GM18508 (cell line): ENCODE data around the gene ACAA2.

Experiments
- ATAC-seq: cut with Tn5 transposase; IDR thresholded peaks from one replicate; pipeline ENCODE4 v1.9.1; 2021; ENCODE audit warnings: moderate number of reproducible peaks; ENCODE audit not compliant: insufficient read depth, unreplicated experiment

ACAA2 gene

DNA sequence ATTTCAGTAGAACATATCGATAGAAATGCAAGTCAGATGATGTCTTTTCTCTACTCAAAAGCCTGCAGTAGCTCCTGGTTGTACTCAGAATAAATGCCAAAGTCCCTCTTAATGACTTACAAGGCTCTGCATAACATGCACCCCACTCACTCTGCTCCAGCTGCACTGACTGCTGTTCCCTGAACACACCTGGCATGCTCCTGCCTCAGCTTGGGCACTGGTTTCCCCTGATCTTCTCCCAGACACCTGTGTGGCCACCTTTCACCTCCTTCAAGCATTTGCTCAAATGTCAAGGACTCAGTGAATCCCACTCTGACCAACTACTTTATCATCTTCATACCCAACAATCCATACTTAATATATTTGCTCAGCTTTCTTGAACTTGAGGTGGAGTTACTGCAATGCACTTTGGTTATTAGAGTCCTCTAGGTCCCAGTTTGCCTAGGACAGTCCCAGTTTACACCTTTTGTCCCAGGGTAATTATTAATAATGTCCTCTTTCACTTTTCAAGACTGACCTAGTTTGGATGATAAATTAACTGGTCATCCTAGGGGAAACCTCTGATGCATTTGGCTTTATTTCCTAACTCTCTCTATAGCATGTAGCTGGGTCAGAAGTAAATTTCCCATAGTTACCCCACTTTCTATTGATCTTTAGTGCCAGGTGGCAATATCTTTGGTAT, 44.1 kb downstream of the ACAA2 start:
- ATAC-seq, result no peak

- ATAC-seq, result no peak
Observed at GRCh38 chr18:49768051-49768391, 45.3 kb downstream of the ACAA2 start.

DNA sequence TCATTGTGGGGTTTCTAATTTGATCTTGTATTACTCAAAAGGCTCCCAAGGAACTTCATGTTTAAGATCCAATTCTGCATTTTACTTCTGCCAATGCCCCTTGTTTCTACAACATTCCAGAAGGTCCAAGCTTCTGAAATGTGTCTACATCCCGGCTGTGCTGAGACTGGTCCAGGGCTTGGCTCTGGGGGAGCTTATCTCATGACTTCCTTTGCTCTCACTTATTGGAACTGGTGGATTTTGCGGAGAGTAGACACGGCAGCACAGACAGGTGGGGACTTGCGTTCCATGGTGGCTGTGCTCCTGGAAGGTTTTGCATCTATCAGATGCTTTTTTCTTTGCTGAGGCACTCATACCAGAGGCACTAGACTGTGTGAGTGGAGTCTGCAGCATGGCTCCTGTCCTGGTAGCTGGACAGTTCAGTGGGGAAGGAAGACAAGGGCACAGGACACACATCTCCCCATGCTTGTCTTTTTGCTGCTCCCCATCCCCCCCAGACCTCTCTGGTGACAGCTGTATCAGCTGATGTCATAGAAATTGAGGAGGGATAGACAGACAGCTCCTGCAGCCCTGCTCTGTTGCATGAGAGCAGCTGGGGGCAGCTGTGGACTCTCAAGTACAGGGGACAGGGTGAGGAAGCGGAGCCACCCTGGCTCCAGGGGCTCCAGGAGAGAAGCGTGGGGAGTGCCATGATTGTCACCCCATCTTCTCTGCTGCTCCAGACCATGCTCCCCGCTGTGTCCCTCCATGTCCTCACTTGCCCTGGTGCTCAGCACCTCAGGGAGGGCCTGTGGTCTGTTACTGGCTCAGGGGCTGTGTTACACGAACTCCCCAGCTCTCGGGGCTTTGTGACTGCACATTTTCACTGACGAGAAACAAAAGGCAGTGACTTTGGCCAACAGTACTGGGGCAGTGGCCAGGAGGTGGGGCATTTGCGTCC, 46.0 kb downstream of the ACAA2 start:
- ATAC-seq, result no peak

GRCh38 chr18:49766646-49767045, 46.7 kb downstream of the ACAA2 start:
- no peak for ATAC-seq

DNA sequence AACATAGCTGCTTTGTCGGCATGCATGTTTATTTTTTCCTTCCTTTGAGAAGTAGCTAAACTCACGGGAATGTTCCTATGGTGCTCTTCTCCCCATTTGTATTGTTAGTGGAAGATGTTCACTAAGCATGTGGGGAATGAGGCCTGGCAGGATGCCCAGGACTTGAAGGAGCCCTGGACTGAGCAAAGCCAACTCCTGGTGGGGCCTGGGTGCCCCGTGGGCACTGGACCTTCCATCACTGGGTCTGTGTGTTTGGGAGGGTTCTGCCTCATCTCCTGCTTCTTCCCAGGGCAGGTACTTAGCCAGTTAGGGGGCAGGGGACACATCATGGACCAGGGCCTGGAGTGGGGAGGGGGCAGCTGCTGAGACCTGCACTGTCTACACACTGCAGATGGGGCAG, 49.3 kb downstream of the ACAA2 start:
- no peak for ATAC-seq

- ATAC-seq, result no peak
Observed at GRCh38 chr18:49763590-49763989, 49.7 kb downstream of the ACAA2 start.

DNA sequence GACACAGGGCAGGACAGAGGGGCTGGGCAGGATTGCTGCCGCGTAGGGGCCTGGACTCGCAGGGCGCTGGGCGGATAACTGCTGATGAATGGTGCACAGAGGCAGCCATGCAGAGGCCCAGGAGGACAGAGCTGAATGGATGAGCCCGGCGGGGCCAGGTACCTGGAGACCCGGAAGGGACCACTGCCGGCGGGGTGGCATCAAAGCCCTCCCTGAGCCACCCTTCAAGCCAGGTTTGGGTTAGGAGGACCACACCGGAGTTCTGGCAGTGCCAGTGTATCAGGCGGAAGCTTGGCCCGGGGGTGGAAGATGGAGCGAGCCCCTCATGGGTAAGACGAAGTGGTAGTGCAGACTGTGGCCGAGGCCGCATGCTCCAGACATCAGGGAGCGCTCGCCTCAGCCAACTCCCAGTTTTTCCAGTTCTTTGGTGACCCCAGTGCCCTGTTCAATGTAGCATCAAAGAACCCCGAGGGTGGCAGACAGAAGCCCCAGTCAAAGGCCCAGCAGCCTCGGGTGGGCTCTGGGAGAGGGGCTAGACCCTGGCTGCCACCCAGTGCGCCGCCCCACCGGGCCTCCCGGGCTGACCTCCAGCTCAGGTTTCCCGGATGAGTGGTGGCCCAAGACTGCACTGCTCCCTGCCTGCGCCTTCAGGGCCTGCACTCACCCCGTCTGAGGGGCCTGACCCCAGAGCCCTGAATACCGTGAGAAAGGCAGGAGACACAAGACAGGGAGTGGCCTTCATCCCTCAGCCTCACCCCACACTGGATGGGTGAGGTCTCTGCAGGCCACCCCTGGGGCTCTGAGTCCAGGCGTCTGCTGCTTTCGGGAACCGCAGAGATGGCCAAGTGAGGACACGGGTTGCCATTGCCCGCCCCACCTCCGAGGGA, 50.9 kb downstream of the ACAA2 start:
- ATAC-seq, result no peak

GRCh38 chr18:49761771-49762170, 51.6 kb downstream of the ACAA2 start:
- ATAC-seq, result no peak

- no peak for ATAC-seq
Observed at GRCh38 chr18:49758263-49758610, 55.1 kb downstream of the ACAA2 start.

GRCh38 chr18:49757513-49758262, 55.6 kb downstream of the ACAA2 start:
- no peak for ATAC-seq

DNA sequence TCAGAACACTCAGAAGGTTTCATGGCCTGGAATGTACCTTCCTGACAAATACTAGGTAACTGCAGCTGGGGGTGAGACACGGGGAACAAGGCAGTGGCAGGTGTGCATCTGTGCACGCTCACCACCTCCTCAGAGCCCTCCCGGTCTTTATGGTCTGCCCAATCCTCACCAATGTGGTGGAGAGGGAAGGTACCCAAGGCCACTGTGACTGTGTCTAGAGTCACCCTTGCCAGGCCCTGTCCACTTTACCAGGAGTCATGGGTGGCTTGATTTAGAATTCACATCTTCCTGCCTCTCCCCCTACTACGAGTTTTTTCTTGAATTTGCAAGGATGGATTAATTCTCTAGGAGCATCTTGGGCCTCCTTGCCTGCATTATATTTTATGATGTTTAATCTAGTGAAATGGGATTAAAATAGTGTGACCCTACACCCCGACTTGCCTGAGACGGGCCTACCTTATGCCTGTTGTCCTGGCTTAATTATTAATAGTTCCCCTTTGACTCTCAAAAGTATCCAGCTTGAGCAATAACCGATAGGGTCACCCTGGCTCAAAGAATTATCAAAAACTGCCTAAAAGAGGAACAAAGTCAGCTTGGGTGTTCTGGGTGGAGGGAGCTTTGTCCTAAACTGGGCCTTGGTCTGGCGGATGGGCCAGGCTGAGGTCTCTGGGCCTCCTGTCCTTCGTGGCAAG, 56.5 kb downstream of the ACAA2 start:
- no peak for ATAC-seq

GRCh38 chr18:49756135-49756534, 57.2 kb downstream of the ACAA2 start:
- ATAC-seq, result no peak

GRCh38 chr18:49755489-49755888, 57.8 kb downstream of the ACAA2 start:
- no peak for ATAC-seq

GRCh38 chr18:49754866-49755265, 58.5 kb downstream of the ACAA2 start:
- no peak for ATAC-seq

DNA sequence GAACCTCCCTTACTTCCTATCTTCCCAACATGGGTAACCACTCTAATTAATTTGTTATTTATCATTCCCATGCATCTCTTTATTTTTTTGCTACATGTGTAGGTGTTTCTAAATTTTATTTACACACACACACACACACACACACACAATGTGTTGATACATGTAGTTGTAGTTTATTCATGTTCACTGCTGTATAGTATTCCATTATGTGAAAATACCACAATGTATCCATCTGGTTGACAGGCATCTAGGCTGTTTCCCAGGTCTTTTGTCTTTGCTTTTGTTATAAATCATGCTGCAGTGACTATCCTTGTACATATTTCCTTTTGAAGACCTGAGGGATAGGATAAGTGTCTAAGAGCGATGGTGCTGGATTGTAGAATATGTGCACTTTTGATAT, 59.7 kb downstream of the ACAA2 start:
- ATAC-seq, result no peak

DNA sequence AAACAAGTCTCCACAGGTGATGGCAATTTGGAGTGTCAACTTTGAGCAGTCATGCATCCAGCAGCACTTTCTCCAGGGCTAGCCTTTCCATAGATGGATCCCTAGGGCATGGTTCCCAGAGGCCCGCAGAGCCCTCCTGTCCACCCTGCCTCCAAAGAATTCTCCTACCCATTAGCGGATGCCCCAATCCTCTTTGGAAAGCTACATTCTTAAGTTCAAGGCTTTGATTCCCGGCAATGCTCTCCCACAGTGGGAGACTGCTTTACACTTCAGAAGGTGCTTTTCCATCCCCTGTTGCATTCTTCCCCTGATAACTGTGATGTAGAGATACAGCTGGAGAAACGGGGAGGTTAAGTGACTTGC, 61.3 kb downstream of the ACAA2 start:
- ATAC-seq, result no peak

DNA sequence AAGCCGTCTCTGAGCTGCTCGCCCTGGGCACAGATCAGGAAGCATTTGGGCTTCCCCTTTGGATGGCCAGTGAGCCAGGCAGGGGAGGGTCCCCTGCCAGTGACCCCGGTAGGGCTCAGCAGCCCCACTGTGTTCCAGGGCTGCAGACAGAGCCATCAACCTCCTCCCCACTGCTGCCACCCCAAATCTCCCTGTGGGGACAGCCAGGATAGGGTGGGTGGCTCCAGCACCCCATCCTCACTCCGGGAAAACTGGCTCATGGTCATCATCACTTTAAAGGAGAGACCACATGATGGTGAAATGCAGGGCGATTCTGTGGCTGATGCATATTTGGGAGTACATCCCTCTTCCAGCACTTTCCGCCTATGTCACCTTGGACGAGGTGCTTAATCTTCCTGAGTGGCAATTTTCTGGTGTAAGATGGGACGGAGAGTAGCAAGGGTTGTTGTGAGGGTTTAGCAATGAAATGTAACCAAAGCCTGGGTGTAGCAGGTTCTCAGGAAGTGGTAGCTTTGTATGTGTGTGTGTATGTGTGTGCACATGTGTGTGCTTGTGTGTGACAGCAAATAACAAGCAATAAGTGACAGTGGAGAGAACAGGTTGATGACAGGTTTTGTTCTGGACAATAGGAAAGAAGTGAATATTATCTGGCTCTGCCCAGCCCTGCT, 61.8 kb downstream of the ACAA2 start:
- ATAC-seq, result no peak

DNA sequence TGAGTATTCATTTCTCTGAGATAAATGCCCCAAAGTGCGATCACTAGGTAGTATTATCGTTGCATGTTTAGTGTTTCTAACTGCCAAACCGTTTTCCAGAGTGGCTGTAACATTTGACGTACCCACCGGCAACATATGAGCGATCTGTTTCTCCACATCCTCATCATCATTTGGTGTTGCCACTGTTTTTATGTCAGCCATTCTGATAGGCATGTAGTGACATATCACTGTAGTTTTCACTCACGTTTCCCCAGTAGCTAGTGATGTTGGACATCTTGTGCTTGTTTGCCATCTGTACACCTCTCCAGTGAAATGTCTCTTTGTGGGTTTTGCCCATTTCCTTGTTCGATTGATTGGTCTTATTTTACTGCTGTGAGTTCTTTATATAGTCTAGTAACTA, 63.8 kb downstream of the ACAA2 start:
- no peak for ATAC-seq

- no peak for ATAC-seq
Observed at GRCh38 chr18:49747876-49748275, 65.5 kb downstream of the ACAA2 start.
